ENCODE measurements around the gene POLR1F. TPM values are rescaled to one million over a fixed set of nuclear protein-coding genes. Genes with fewer than 3 reads are reported as not detected.

POLR1F gene
- total and polyA plus RNA-seq, 8 donors, result 3.8 to 17.3 (median 6.0) TPM

- Histone ChIP-seq H3K36me3 (no peaks in the 10 kb centered on the region), H3K4me3 (no peak overlapping the region), H3K9me3 (no peaks in the 10 kb centered on the region), H3K27ac (no peak overlapping the region), H3K27me3 (no peaks in the 10 kb centered on the region), H3K4me1 (no peaks in the 10 kb centered on the region)
- DNase-seq, result no peak
- intact Hi-C loops (cut with DNase I; ENCODE audit: low total_unique reads), result loop anchor here (10.0 kb wide), 1 partner anchor 845 kb away; no protein-coding TSS in a partner anchor
- 48 to 58% (median 52%) methylated on average over 4 of the region's 4 CpGs for WGBS, 5 donors
- TF ChIP-seq EP300 (IDR thresholded peaks at IDR 0.05), result no peak
Measured at GRCh38 chr7:19749658-19750057, 40.8 kb upstream of the POLR1F start.

GRCh38 chr7:19747740-19748339 is 39.0 kb upstream of the POLR1F start:
- Histone ChIP-seq H3K36me3 (no peaks in the 10 kb centered on the region), H3K4me3 (no peak overlapping the region), H3K4me1 (no peaks in the 10 kb centered on the region), H3K27me3 (no peaks in the 10 kb centered on the region), H3K27ac (no peak overlapping the region), H3K9me3 (no peaks in the 10 kb centered on the region)
- intact Hi-C loops (cut with DNase I; ENCODE audit: low total_unique reads), result loop anchor here (10.0 kb wide), 1 partner anchor 847 kb away; no protein-coding TSS in a partner anchor
- no peak for TF ChIP-seq POLR2AphosphoS5 (IDR thresholded peaks at IDR 0.05)
- TF ChIP-seq CTCF (IDR thresholded peaks at IDR 0.05), result peak in 4 of 7 experiments; percentile 26 to 55 (median 33)
- 27 to 34% (median 29%) methylated on average over 4 of the region's 4 CpGs for WGBS, 5 donors
- DNase-seq, result peak in 1 of 2 donors; percentile 69

GRCh38 chr7:19744075-19744474 is 35.2 kb upstream of the POLR1F start:
- TF ChIP-seq POLR2AphosphoS5 (IDR thresholded peaks at IDR 0.05) (no peak), CTCF (IDR thresholded peaks at IDR 0.05) (no peak), POLR2A (IDR thresholded peaks at IDR 0.05) (no peak), EP300 (IDR thresholded peaks at IDR 0.05) (no peak)
- no peak for DNase-seq
- intact Hi-C loops (cut with DNase I; ENCODE audit: low total_unique reads), result loop anchor here (10.0 kb wide), 1 partner anchor 851 kb away; no protein-coding TSS in a partner anchor
- no peaks in the 10 kb centered on the region for H3K9me3 ChIP-seq
- no peaks in the 10 kb centered on the region for H3K27me3 ChIP-seq
- no peaks in the 10 kb centered on the region for H3K4me1 ChIP-seq
- H3K27ac ChIP-seq, result no peak overlapping the region
- H3K36me3 ChIP-seq, result no peaks in the 10 kb centered on the region
- WGBS, 5 donors, result 27 to 43% (median 42%) methylated on average over 1 of the region's 1 CpG
- H3K4me3 ChIP-seq, result no peak overlapping the region

GRCh38 chr7:19728716-19729115 is 19.9 kb upstream of the POLR1F start:
- Histone ChIP-seq H3K36me3 (no peaks in the 10 kb centered on the region), H3K27ac (no peak overlapping the region), H3K4me3 (no peak overlapping the region), H3K27me3 (peaks cover 0 to 4% (median 0%) of the 10 kb centered on the region in 3 donors), H3K4me1 (no peaks in the 10 kb centered on the region), H3K9me3 (no peaks in the 10 kb centered on the region)
- TF ChIP-seq CTCF (IDR thresholded peaks at IDR 0.05) (no peak), EP300 (IDR thresholded peaks at IDR 0.05) (no peak), POLR2A (IDR thresholded peaks at IDR 0.05) (no peak), POLR2AphosphoS5 (IDR thresholded peaks at IDR 0.05) (no peak)
- intact Hi-C loops (cut with DNase I; ENCODE audit: low total_unique reads), result no loop called here
- 62 to 80% (median 75%) methylated on average over 3 of the region's 3 CpGs for WGBS, 5 donors
- peak in 1 of 2 donors; percentile 23 for DNase-seq

GRCh38 chr7:19725770-19726169 is 16.9 kb upstream of the POLR1F start:
- intact Hi-C loops (cut with DNase I; ENCODE audit: low total_unique reads), result no loop called here
- H3K27me3 ChIP-seq, result peaks cover 0 to 4% (median 0%) of the 10 kb centered on the region in 3 donors
- WGBS, 5 donors, result 67 to 76% (median 68%) methylated on average over 5 of the region's 5 CpGs
- TF ChIP-seq POLR2AphosphoS5 (IDR thresholded peaks at IDR 0.05) (no peak), EP300 (IDR thresholded peaks at IDR 0.05) (no peak), POLR2A (IDR thresholded peaks at IDR 0.05) (no peak), CTCF (IDR thresholded peaks at IDR 0.05) (no peak)
- no peaks in the 10 kb centered on the region for H3K36me3 ChIP-seq
- H3K27ac ChIP-seq, result no peak overlapping the region
- no peaks in the 10 kb centered on the region for H3K4me1 ChIP-seq
- no peak for DNase-seq
- H3K4me3 ChIP-seq, result no peak overlapping the region
- H3K9me3 ChIP-seq, result no peaks in the 10 kb centered on the region
